Epithelial cell of proximal tubule (primary cell): Measurements from ENCODE around the gene DAGLB. TPM values are rescaled to one million over a fixed set of nuclear protein-coding genes. Genes with fewer than 3 reads are reported as not detected.
"Not testable (repeated sequence)": the region's sequence is repeated elsewhere in the genome, so short reads cannot be mapped to it uniquely, and the experiment has no call there.

Experiments used
- DNase-seq: peaks from one replicate; pipeline ENCODE4 v3.0.0-alpha.2; 2011; ENCODE audit warnings: low read depth
- H3K4me3 ChIP-seq: 2 replicates; pipeline ENCODE4 v1.5.1; 2011; ENCODE audit warnings: low read depth, mild to moderate bottlenecking, low read length
- total RNA-seq: library from RNA; depleted of rRNA; stranded (reverse); fragments of >200 nt; gene quantifications from 2 replicates; pipeline ENCODE4 v1.2.3, GENCODE V29; 2015
- TF ChIP-seq, protein P1 (sequence below): conservative IDR thresholded peaks from 2 replicates; pipeline ENCODE4 v1.5.1; 2012; ENCODE audit warnings: low read depth, mild to moderate bottlenecking, low read length

DAGLB gene
- total RNA-seq, 1 donor from 2014 or later = 7.3 TPM

DNA sequence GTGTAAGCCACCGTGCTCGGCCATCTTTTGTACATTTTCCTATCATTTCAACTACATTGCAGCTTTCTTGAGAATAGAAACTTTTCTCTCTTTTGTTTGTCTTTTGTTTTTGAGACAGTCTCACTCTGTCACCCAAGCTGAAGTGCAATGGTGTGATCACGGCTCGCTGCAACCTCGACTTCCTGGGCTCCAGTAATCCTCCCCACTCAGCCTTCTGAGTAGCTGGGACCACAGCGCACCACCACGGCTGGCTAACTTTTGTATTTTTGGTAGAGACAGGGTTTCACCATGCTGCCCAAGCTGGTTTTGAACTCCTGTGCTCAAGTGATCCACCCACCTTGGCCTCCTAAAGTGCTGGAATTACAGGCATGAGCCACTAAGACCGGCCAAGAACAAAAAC, 31.3 kb upstream of the DAGLB start:
- no peak for DNase-seq
- TF ChIP-seq, protein P1, sequence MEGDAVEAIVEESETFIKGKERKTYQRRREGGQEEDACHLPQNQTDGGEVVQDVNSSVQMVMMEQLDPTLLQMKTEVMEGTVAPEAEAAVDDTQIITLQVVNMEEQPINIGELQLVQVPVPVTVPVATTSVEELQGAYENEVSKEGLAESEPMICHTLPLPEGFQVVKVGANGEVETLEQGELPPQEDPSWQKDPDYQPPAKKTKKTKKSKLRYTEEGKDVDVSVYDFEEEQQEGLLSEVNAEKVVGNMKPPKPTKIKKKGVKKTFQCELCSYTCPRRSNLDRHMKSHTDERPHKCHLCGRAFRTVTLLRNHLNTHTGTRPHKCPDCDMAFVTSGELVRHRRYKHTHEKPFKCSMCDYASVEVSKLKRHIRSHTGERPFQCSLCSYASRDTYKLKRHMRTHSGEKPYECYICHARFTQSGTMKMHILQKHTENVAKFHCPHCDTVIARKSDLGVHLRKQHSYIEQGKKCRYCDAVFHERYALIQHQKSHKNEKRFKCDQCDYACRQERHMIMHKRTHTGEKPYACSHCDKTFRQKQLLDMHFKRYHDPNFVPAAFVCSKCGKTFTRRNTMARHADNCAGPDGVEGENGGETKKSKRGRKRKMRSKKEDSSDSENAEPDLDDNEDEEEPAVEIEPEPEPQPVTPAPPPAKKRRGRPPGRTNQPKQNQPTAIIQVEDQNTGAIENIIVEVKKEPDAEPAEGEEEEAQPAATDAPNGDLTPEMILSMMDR = no peak
- H3K4me3 ChIP-seq = no peak overlapping the region

DNA sequence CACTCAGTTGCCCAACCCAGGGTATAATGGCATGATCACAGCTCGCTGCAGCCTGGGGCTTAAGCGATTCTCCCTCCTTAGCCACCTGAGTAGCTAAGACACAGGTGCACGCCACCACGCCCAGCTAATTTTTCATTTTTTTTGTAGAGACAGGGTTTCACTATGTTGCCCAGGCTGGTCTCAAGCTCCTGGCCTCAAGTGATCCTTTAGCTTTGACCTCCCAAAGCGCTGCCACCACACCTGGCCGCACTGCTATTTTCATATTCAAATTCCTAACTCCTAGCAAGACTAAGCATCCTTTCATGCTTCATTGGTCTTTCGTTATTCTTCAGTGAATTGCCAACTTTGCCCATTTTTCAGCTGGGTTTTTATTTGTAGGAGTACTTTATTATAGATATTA, 30.4 kb upstream of the DAGLB start:
- no peak overlapping the region for H3K4me3 ChIP-seq
- TF ChIP-seq, protein P1 = no peak
- DNase-seq = no peak

DNA sequence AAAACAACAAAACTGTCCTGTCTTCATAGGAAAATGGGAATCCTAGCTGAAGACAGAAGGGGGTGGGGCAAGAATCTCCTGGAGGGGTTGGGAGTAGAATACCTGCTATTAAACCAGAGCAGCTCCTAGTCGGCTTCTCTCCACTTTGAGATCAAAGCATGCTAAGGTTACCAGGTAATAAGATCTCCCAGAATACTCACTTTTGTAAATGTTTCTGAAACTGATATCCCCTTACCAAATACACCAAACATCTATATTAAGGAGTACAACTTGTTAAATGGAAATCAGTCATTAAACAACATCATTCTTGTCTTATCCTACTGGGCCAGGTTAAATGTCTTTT, 29.5 kb upstream of the DAGLB start:
- TF ChIP-seq, protein P1 = no peak
- no peak overlapping the region for H3K4me3 ChIP-seq
- no peak for DNase-seq

DNA sequence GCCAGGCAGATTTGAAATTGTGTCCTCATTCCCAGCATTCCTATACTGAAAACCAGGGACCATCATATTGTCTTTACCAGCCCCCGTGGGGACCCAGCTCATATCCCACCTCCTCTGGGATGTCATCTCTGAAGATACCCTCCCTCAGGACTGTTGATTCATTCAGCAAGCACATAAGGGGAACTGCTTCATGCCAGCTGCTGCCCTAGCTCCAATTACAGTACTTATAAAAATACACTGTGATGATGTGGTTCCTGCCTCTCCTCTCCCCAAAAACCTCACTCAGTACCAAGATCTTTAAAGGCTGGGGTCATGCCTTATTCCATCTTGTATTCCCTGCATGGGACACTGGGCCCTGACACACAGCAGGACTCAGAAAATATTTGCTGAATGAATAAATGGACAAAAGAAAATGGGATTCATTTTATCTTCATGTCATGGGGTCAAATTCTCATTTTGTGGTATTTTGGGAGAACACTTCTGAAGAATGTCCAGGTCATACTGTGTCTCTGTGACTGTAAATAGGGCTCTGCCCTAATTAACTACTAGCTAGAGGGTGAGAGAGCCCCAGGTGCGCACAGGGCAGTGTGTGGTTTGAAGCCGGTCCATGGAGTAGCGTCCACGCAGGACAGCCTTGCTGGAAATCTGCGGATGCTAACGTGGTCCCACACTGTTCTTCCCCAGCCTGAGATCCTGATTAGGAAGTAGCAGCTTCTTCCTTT, 29.0 kb upstream of the DAGLB start:
- TF ChIP-seq, protein P1 = no peak
- no peak for DNase-seq
- no peak overlapping the region for H3K4me3 ChIP-seq

DNA sequence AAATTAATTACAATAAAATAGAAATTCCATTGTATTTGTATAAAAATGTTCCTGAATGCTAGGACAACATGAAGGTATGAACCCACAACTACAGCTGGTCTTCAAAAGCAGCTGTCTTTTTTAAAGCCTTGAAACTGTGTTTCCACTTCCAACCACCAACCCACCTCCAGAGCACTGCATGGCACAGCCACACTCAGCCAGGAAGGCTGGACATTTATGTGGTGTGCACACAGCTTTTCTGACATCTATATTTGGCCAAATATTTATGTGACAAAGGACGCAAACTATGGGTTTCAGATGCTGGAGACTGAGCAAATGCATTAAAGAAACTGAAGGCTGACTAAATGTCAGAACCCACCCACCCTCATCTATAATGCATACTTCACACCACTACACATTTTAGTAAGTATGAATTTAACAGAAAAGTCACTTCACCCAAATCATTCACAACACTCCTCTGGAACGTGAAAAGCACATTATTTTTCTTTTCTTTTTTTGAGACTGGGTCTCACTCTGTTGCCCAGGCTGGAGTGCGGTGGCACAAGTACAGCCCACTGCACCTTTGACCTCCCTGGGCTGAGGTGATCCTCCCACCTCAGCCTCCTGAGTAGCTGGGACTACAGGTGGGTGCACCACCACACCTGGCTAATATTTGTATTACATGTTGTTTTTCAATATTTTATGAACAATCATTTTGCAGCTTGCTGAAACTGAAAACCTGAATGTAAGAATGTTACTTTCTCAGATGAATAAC, 27.9 kb upstream of the DAGLB start:
- H3K4me3 ChIP-seq = no peak overlapping the region
- TF ChIP-seq, protein P1 = no peak

DNA sequence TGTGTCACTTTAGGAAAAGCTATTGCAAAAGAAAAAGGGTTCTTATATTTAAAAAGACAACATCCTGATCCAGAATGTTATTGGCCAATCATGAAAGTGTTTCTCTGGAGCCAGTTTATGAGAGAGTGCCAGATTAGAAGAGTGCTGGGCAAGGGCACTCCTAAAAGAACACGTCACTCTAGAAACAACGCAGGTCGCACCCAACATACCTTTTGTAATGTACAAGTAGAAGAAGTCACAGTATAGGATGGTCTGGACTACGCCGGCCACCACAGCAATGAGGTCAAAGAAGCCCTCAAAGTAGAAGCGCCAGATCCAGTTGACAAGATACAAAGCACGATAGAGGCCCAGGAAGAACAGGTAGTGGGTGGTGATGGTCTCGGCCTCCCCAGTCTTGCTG, 18.1 kb upstream of the DAGLB start:
- TF ChIP-seq, protein P1 = no peak
- no peak overlapping the region for H3K4me3 ChIP-seq
- no peak for DNase-seq

More for the DNA sequence above, 27.9 kb upstream of the DAGLB start:
- DNase-seq = no peak

DNA sequence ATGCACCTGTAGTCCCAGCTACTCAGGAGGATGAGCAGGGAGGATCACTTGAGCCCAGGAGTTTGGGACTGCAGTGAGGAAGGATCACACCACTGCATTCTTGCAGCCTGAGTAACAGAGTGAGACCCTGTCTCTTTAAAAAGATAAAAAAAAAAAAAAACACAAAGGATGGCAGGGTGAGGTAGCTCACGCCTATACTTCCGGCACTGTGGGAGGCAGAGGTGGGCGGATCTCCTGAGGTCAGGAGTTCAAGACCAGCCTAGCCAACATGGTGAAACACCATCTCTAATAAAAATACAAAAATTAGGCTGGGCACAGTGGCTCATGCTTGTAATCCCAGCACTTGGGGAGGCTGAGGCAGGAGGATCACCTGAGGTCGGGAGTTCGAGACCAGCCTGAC, 15.9 kb upstream of the DAGLB start:
- H3K4me3 ChIP-seq, DNase-seq: not testable (repeated sequence)
